MCF 10A (cell line): ENCODE data around the gene ZDHHC8. TPM values are rescaled to one million over a fixed set of nuclear protein-coding genes. Genes with fewer than 3 reads are reported as not detected.

Experiments
- BruUV-seq: library from RNA; stranded (reverse); fragments of 400-500 nt; replicated peaks from 2 replicates; lab custom pipeline; 2021; lab: Mats Ljungman, UMichigan
- CTCF ChIA-PET: fragments of 300-600 bp; sonication (Branson Sonifier 250); formaldehyde crosslinking; extraction: SDS; loops from one replicate; lab custom pipeline; 2021; ENCODE audit warnings: antibody characterized with exemption, inconsistent platforms; lab: Yijun Ruan, JAX
- POLR2A ChIA-PET: fragments of 300-600, 350-650 bp; sonication (Branson Sonifier 250); formaldehyde crosslinking; extraction: SDS; loops from one replicate; lab custom pipeline; 2020; ENCODE audit warnings: antibody characterized with exemption, inconsistent platforms; lab: Yijun Ruan, JAX
- DNase-seq: peaks from one replicate; pipeline ENCODE4 v3.0.0-alpha.2; 2018; ENCODE audit not compliant: unreplicated experiment
- H3K27ac Mint-ChIP-seq: one replicate; pipeline ENCODE4 v1.8.0; 2022; ENCODE audit warnings: mild to moderate bottlenecking, low read depth, mixed read lengths; ENCODE audit not compliant: unreplicated experiment
- H3K27me3 Mint-ChIP-seq: one replicate; pipeline ENCODE4 v1.8.0; 2022; ENCODE audit warnings: mixed read lengths; ENCODE audit not compliant: insufficient read depth, unreplicated experiment
- H3K36me3 Mint-ChIP-seq: one replicate; pipeline ENCODE4 v1.8.0; 2022; ENCODE audit warnings: mild to moderate bottlenecking, moderate library complexity, mixed read lengths; ENCODE audit not compliant: insufficient read depth, unreplicated experiment
- H3K4me1 Mint-ChIP-seq: one replicate; pipeline ENCODE4 v1.8.0; 2022; ENCODE audit warnings: mixed read lengths; ENCODE audit not compliant: insufficient read depth, unreplicated experiment
- H3K4me3 Mint-ChIP-seq: one replicate; pipeline ENCODE4 v1.8.0; 2022; ENCODE audit warnings: mild to moderate bottlenecking, moderate library complexity, mixed read lengths; ENCODE audit not compliant: unreplicated experiment
- H3K9me3 Mint-ChIP-seq: one replicate; pipeline ENCODE4 v1.8.0; 2022; ENCODE audit warnings: mixed read lengths; ENCODE audit not compliant: unreplicated experiment
- CTCF ChIP-seq: fragments of 200-600 bp; IDR thresholded peaks from one replicate; pipeline ENCODE4 v1.8.0; 2022; ENCODE audit warnings: antibody characterized with exemption, mild to moderate bottlenecking; ENCODE audit not compliant: unreplicated experiment
- intact Hi-C: fragments of 100-400 bp; cut with micrococcal nuclease; formaldehyde crosslinking; loops from 2 replicates; pipeline ENCODE4 v1.14.1; 2022
- total RNA-seq: library from RNA; stranded (reverse); gene quantifications from 2 replicates; pipeline ENCODE4 v1.2.3, GENCODE V29; 2022

The ZDHHC8 gene
- total RNA-seq, 1 experiment from 2014 or later, result 44.8 TPM

GRCh38 chr22:20107951-20108756 is 23.4 kb upstream of the ZDHHC8 start:
- peaks cover 80% of the 10 kb centered on the region for H3K36me3 Mint-ChIP-seq
- no peak overlapping the region for H3K27ac Mint-ChIP-seq
- H3K27me3 Mint-ChIP-seq, result no peaks in the 10 kb centered on the region
- intact Hi-C loops, result no loop called here
- no TSS peak for BruUV-seq
- no peaks in the 10 kb centered on the region for H3K4me1 Mint-ChIP-seq
- ChIA-PET CTCF (interaction anchor here (0.5 to 1.3 kb wide), 5 partner anchors 9 to 161 kb away, joined by 3 to 5 read pairs (median 4); partner anchors contain the start of gene TRMT2A), POLR2A (interaction anchor here (0.5 to 1.4 kb wide), 2 partner anchors 9 to 12 kb away, joined by 3 to 5 read pairs; partner anchors contain the start of gene TRMT2A)
- no peak for DNase-seq
- TF ChIP-seq CTCF, result no peak
- H3K9me3 Mint-ChIP-seq, result no peaks in the 10 kb centered on the region
- no peak overlapping the region for H3K4me3 Mint-ChIP-seq

- CTCF ChIA-PET, result interaction anchor here (0.6 to 1.3 kb wide), 5 partner anchors 9 to 222 kb away, joined by 3 to 5 read pairs (median 3); partner anchors contain the start of gene TRMT2A
- Mint-ChIP-seq H3K27ac (no peak overlapping the region), H3K36me3 (peaks cover 75% of the 10 kb centered on the region), H3K4me1 (no peaks in the 10 kb centered on the region), H3K9me3 (no peaks in the 10 kb centered on the region), H3K27me3 (no peaks in the 10 kb centered on the region), H3K4me3 (no peak overlapping the region)
- BruUV-seq, result no TSS peak
- TF ChIP-seq CTCF, result no peak
- POLR2A ChIA-PET, result interaction anchor here (0.5 to 1.4 kb wide), 2 partner anchors 8 to 12 kb away, joined by 3 to 5 read pairs; partner anchors contain the start of gene TRMT2A
- DNase-seq, result no peak
- intact Hi-C loops, result no loop called here
These were observed 22.8 kb upstream of the ZDHHC8 start for GRCh38 chr22:20108757-20109230.

- POLR2A ChIA-PET, result interaction anchor here (1.4 kb wide), 1 partner anchor 13 kb away, joined by 5 read pairs; no protein-coding TSS in a partner anchor
- TF ChIP-seq CTCF, result no peak
- no peaks in the 10 kb centered on the region for H3K27me3 Mint-ChIP-seq
- intact Hi-C loops, result loop anchor here (10.0 kb wide), 1 partner anchor 135 kb away; no protein-coding TSS in a partner anchor
- H3K27ac Mint-ChIP-seq, result no peak overlapping the region
- no peak for DNase-seq
- H3K9me3 Mint-ChIP-seq, result no peaks in the 10 kb centered on the region
- BruUV-seq, result no TSS peak
- no peaks in the 10 kb centered on the region for H3K4me1 Mint-ChIP-seq
- peaks cover 77% of the 10 kb centered on the region for H3K36me3 Mint-ChIP-seq
- H3K4me3 Mint-ChIP-seq, result no peak overlapping the region
- CTCF ChIA-PET, result interaction anchor here (0.6 to 1.1 kb wide), 4 partner anchors 23 to 223 kb away, joined by 3 read pairs; no protein-coding TSS in a partner anchor
These were observed 21.9 kb upstream of the ZDHHC8 start for GRCh38 chr22:20109411-20110358.
